Activated naive CD8-positive, alpha-beta T cell treated with anti-CD3 and anti-CD28 coated beads, Interleukin-2, amount 50 U/mL, for 24 hours (primary cell): ENCODE measurements around the gene MEIOSIN.
A peak's percentile ranks its signal among the peaks of the same experiment; 100 is the strongest.
"Not testable (repeated sequence)": the region's sequence is repeated elsewhere in the genome, so short reads cannot be mapped to it uniquely, and the experiment has no call there.

Source experiments
- ATAC-seq: fragments of 150-1000 bp; cut with Tn5 transposase; one replicate; pipeline ENCODE4 v1.10.0; 2021
- DNase-seq: peaks from one replicate; pipeline ENCODE4 v3.0.0; 2021
- H3K27ac Mint-ChIP-seq: one replicate; pipeline ENCODE4 v1.8.0; 2021; ENCODE audit warnings: mild to moderate bottlenecking, mixed read lengths
- H3K27me3 Mint-ChIP-seq: one replicate; pipeline ENCODE4 v1.8.0; 2021; ENCODE audit warnings: mixed read lengths
- H3K36me3 Mint-ChIP-seq: one replicate; pipeline ENCODE4 v1.8.0; 2021; ENCODE audit warnings: low read depth, mixed read lengths
- H3K4me1 Mint-ChIP-seq: one replicate; pipeline ENCODE4 v1.8.0; 2021; ENCODE audit warnings: mixed read lengths
- H3K4me3 Mint-ChIP-seq: one replicate; pipeline ENCODE4 v1.8.0; 2021; ENCODE audit warnings: mild to moderate bottlenecking, moderate library complexity, mixed read lengths
- H3K9me3 Mint-ChIP-seq: one replicate; pipeline ENCODE4 v1.8.0; 2021; ENCODE audit warnings: mixed read lengths

MEIOSIN gene

GRCh38 chr19:45746866-45747265, 13.6 kb downstream of the MEIOSIN start:
- no peak overlapping the region for H3K27ac Mint-ChIP-seq

GRCh38 chr19:45747513-45747912, 14.3 kb downstream of the MEIOSIN start:
- Mint-ChIP-seq H3K27ac (no peak overlapping the region), H3K36me3 (no peaks in the 10 kb centered on the region), H3K4me1 (no peaks in the 10 kb centered on the region), H3K4me3 (no peak overlapping the region), H3K27me3 (peaks cover 13% of the 10 kb centered on the region), H3K9me3 (no peaks in the 10 kb centered on the region)
- ATAC-seq (no peak), DNase-seq (no peak)

More at GRCh38 chr19:45746866-45747265, 13.6 kb downstream of the MEIOSIN start:
- H3K9me3 Mint-ChIP-seq = no peaks in the 10 kb centered on the region
- H3K4me1 Mint-ChIP-seq = no peaks in the 10 kb centered on the region
- DNase-seq = no peak
- H3K36me3 Mint-ChIP-seq = no peaks in the 10 kb centered on the region
- no peak for ATAC-seq
- no peak overlapping the region for H3K4me3 Mint-ChIP-seq
- H3K27me3 Mint-ChIP-seq = peaks cover 16% of the 10 kb centered on the region

- not testable (repeated sequence) for H3K27me3 Mint-ChIP-seq, ATAC-seq, H3K36me3 Mint-ChIP-seq, H3K9me3 Mint-ChIP-seq, H3K27ac Mint-ChIP-seq, DNase-seq, H3K4me1 Mint-ChIP-seq, H3K4me3 Mint-ChIP-seq
Observed at GRCh38 chr19:45751483-45751882, 18.2 kb downstream of the MEIOSIN start.

GRCh38 chr19:45752639-45753038, 19.4 kb downstream of the MEIOSIN start:
- no peak for DNase-seq
- Mint-ChIP-seq H3K9me3 (no peaks in the 10 kb centered on the region), H3K27ac (no peak overlapping the region), H3K36me3 (no peaks in the 10 kb centered on the region), H3K4me3 (no peak overlapping the region), H3K27me3 (peaks cover 2% of the 10 kb centered on the region), H3K4me1 (no peaks in the 10 kb centered on the region)
- ATAC-seq = peak; percentile 54

- Mint-ChIP-seq H3K27me3 (no peaks in the 10 kb centered on the region), H3K27ac (no peak overlapping the region), H3K4me3 (no peak overlapping the region), H3K9me3 (no peaks in the 10 kb centered on the region), H3K4me1 (no peaks in the 10 kb centered on the region), H3K36me3 (no peaks in the 10 kb centered on the region)
- ATAC-seq (no peak), DNase-seq (no peak)
Observed at GRCh38 chr19:45753548-45753947, 20.3 kb downstream of the MEIOSIN start.

- Mint-ChIP-seq H3K4me1 (no peaks in the 10 kb centered on the region), H3K36me3 (no peaks in the 10 kb centered on the region), H3K27ac (no peak overlapping the region), H3K27me3 (peaks cover under 1% of the 10 kb centered on the region), H3K4me3 (no peak overlapping the region), H3K9me3 (no peaks in the 10 kb centered on the region)
- DNase-seq = no peak
- ATAC-seq = no peak
Observed at GRCh38 chr19:45754323-45754722, 21.1 kb downstream of the MEIOSIN start.

GRCh38 chr19:45757695-45758094, 24.5 kb downstream of the MEIOSIN start:
- Mint-ChIP-seq H3K4me1 (no peaks in the 10 kb centered on the region), H3K27me3 (peaks cover 3% of the 10 kb centered on the region), H3K9me3 (no peaks in the 10 kb centered on the region)

GRCh38 chr19:45758921-45759320, 25.7 kb downstream of the MEIOSIN start:
- H3K4me3 Mint-ChIP-seq = no peak overlapping the region
- H3K27me3 Mint-ChIP-seq = peaks cover 3% of the 10 kb centered on the region
- no peak overlapping the region for H3K27ac Mint-ChIP-seq
- DNase-seq (no peak), ATAC-seq (no peak)
- no peaks in the 10 kb centered on the region for H3K9me3 Mint-ChIP-seq
- no peaks in the 10 kb centered on the region for H3K4me1 Mint-ChIP-seq
- H3K36me3 Mint-ChIP-seq = no peaks in the 10 kb centered on the region

More at GRCh38 chr19:45757695-45758094, 24.5 kb downstream of the MEIOSIN start:
- Mint-ChIP-seq H3K36me3 (no peaks in the 10 kb centered on the region), H3K27ac (no peak overlapping the region), H3K4me3 (no peak overlapping the region)
- no peak for DNase-seq
- no peak for ATAC-seq

- H3K4me1 Mint-ChIP-seq = no peaks in the 10 kb centered on the region
- no peaks in the 10 kb centered on the region for H3K9me3 Mint-ChIP-seq
- ATAC-seq (no peak), DNase-seq (no peak)
- no peak overlapping the region for H3K4me3 Mint-ChIP-seq
- peaks cover 13% of the 10 kb centered on the region for H3K27me3 Mint-ChIP-seq
- no peaks in the 10 kb centered on the region for H3K36me3 Mint-ChIP-seq
- H3K27ac Mint-ChIP-seq = no peak overlapping the region
Observed at GRCh38 chr19:45761714-45762113, 28.5 kb downstream of the MEIOSIN start.

- Mint-ChIP-seq H3K27ac (no peak overlapping the region), H3K4me1 (no peaks in the 10 kb centered on the region), H3K36me3 (no peaks in the 10 kb centered on the region), H3K9me3 (no peaks in the 10 kb centered on the region), H3K27me3 (peaks cover 13% of the 10 kb centered on the region), H3K4me3 (no peak overlapping the region)
- no peak for DNase-seq
- ATAC-seq = no peak
Observed at GRCh38 chr19:45762870-45763631, 29.8 kb downstream of the MEIOSIN start.

- ATAC-seq = no peak
- Mint-ChIP-seq H3K4me1 (no peaks in the 10 kb centered on the region), H3K4me3 (no peak overlapping the region), H3K27me3 (peaks cover 13% of the 10 kb centered on the region), H3K9me3 (no peaks in the 10 kb centered on the region), H3K27ac (no peak overlapping the region), H3K36me3 (no peaks in the 10 kb centered on the region)
- DNase-seq = no peak
Observed at GRCh38 chr19:45763691-45764294, 30.6 kb downstream of the MEIOSIN start.

- Mint-ChIP-seq H3K4me3 (no peak overlapping the region), H3K9me3 (no peaks in the 10 kb centered on the region), H3K27me3 (peaks cover 11% of the 10 kb centered on the region), H3K36me3 (no peaks in the 10 kb centered on the region), H3K4me1 (peaks cover 4% of the 10 kb centered on the region), H3K27ac (no peak overlapping the region)
- ATAC-seq (no peak), DNase-seq (no peak)
Observed at GRCh38 chr19:45764475-45764874, 31.2 kb downstream of the MEIOSIN start.

- H3K4me3 Mint-ChIP-seq = no peak overlapping the region
- ATAC-seq = no peak
Observed at GRCh38 chr19:45764945-45765701, 31.9 kb downstream of the MEIOSIN start.

GRCh38 chr19:45765702-45766295, 32.6 kb downstream of the MEIOSIN start:
- Mint-ChIP-seq H3K9me3 (no peaks in the 10 kb centered on the region), H3K27ac (no peak overlapping the region), H3K27me3 (peaks cover 10% of the 10 kb centered on the region), H3K4me3 (no peak overlapping the region), H3K4me1 (peaks cover 14% of the 10 kb centered on the region), H3K36me3 (no peaks in the 10 kb centered on the region)
- ATAC-seq = no peak
- DNase-seq = no peak

More at GRCh38 chr19:45764945-45765701, 31.9 kb downstream of the MEIOSIN start:
- H3K27ac Mint-ChIP-seq = no peak overlapping the region
- no peaks in the 10 kb centered on the region for H3K9me3 Mint-ChIP-seq
- H3K27me3 Mint-ChIP-seq = peaks cover 10% of the 10 kb centered on the region
- no peak for DNase-seq
- H3K4me1 Mint-ChIP-seq = peaks cover 9% of the 10 kb centered on the region
- no peaks in the 10 kb centered on the region for H3K36me3 Mint-ChIP-seq
